ENCODE measurements around the gene ZNF644.
A peak's percentile ranks its signal among the peaks of the same experiment; 100 is the strongest.

Gene ZNF644

GRCh38 chr1:91020967-91021685 is 709 bp downstream of the ZNF644 start:
- H3K27me3 ChIP-seq (ENCODE audit: insufficient read depth, low read length) = no peaks in the 10 kb centered on the region
- no peaks in the 10 kb centered on the region for H3K9me3 ChIP-seq (ENCODE audit: insufficient read depth, low read depth, low read length)
- H3K4me1 ChIP-seq (ENCODE audit: insufficient read depth, low read length) = peaks cover 19% of the 10 kb centered on the region; the same call in 1 of the 2 replicates
- H3K36me3 ChIP-seq (ENCODE audit: insufficient read depth, low read depth, low read length) = peaks cover 36% of the 10 kb centered on the region
- peak overlapping the region; percentile 95 for H3K9ac ChIP-seq (ENCODE audit: low read depth, low read length)
- H3K27ac ChIP-seq (ENCODE audit: low read length) = peak overlapping the region; percentile 75
- peak overlapping the region; percentile 85 for H3K4me3 ChIP-seq (ENCODE audit: low read length)

- peak overlapping the region; percentile 85 for H3K4me3 ChIP-seq (ENCODE audit: low read length)
- peak overlapping the region; percentile 75 for H3K27ac ChIP-seq (ENCODE audit: low read length)
- H3K9me3 ChIP-seq (ENCODE audit: insufficient read depth, low read depth, low read length) = no peaks in the 10 kb centered on the region
- peak overlapping the region; percentile 95 for H3K9ac ChIP-seq (ENCODE audit: low read depth, low read length)
- no peaks in the 10 kb centered on the region for H3K27me3 ChIP-seq (ENCODE audit: insufficient read depth, low read length)
- H3K36me3 ChIP-seq (ENCODE audit: insufficient read depth, low read depth, low read length) = peaks cover 40% of the 10 kb centered on the region
- H3K4me1 ChIP-seq (ENCODE audit: insufficient read depth, low read length) = peaks cover 25% of the 10 kb centered on the region; the same call in 1 of the 2 replicates
Measured at GRCh38 chr1:91020486-91020885, 1.3 kb downstream of the ZNF644 start.

- H3K27ac ChIP-seq (ENCODE audit: low read length) = no peak overlapping the region
- peaks cover 37% of the 10 kb centered on the region; the same call in 1 of the 2 replicates for H3K4me1 ChIP-seq (ENCODE audit: insufficient read depth, low read length)
- peaks cover 44% of the 10 kb centered on the region for H3K36me3 ChIP-seq (ENCODE audit: insufficient read depth, low read depth, low read length)
- H3K27me3 ChIP-seq (ENCODE audit: insufficient read depth, low read length) = no peaks in the 10 kb centered on the region
- no peaks in the 10 kb centered on the region for H3K9me3 ChIP-seq (ENCODE audit: insufficient read depth, low read depth, low read length)
- no peak overlapping the region; the same call in 1 of the 2 replicates for H3K9ac ChIP-seq (ENCODE audit: low read depth, low read length)
- H3K4me3 ChIP-seq (ENCODE audit: low read length) = peak overlapping the region; percentile 85; the same call in 1 of the 2 replicates
Measured at GRCh38 chr1:91018006-91018405, 3.8 kb downstream of the ZNF644 start.

GRCh38 chr1:91015794-91016550 is 5.9 kb downstream of the ZNF644 start:
- H3K9ac ChIP-seq (ENCODE audit: low read depth, low read length) = no peak overlapping the region; the same call in 1 of the 2 replicates
- peaks cover 35% of the 10 kb centered on the region; the same call in 1 of the 2 replicates for H3K4me1 ChIP-seq (ENCODE audit: insufficient read depth, low read length)
- H3K9me3 ChIP-seq (ENCODE audit: insufficient read depth, low read depth, low read length) = no peaks in the 10 kb centered on the region
- H3K4me3 ChIP-seq (ENCODE audit: low read length) = peak overlapping the region; percentile 24
- no peak overlapping the region for H3K27ac ChIP-seq (ENCODE audit: low read length)
- H3K36me3 ChIP-seq (ENCODE audit: insufficient read depth, low read depth, low read length) = peaks cover 44% of the 10 kb centered on the region
- H3K27me3 ChIP-seq (ENCODE audit: insufficient read depth, low read length) = no peaks in the 10 kb centered on the region

GRCh38 chr1:91015358-91015780 is 6.5 kb downstream of the ZNF644 start:
- H3K9me3 ChIP-seq (ENCODE audit: insufficient read depth, low read depth, low read length) = no peaks in the 10 kb centered on the region
- peak overlapping the region; percentile 4; the same call in 1 of the 2 replicates for H3K4me3 ChIP-seq (ENCODE audit: low read length)
- peaks cover 40% of the 10 kb centered on the region; the same call in 1 of the 2 replicates for H3K4me1 ChIP-seq (ENCODE audit: insufficient read depth, low read length)
- H3K27me3 ChIP-seq (ENCODE audit: insufficient read depth, low read length) = no peaks in the 10 kb centered on the region
- H3K27ac ChIP-seq (ENCODE audit: low read length) = no peak overlapping the region
- H3K9ac ChIP-seq (ENCODE audit: low read depth, low read length) = no peak overlapping the region
- peaks cover 40% of the 10 kb centered on the region for H3K36me3 ChIP-seq (ENCODE audit: insufficient read depth, low read depth, low read length)

GRCh38 chr1:91014475-91014874 is 7.4 kb downstream of the ZNF644 start:
- Histone ChIP-seq H3K27ac (ENCODE audit: low read length) (no peak overlapping the region), H3K9ac (ENCODE audit: low read depth, low read length) (no peak overlapping the region), H3K9me3 (ENCODE audit: insufficient read depth, low read depth, low read length) (no peaks in the 10 kb centered on the region), H3K27me3 (ENCODE audit: insufficient read depth, low read length) (no peaks in the 10 kb centered on the region), H3K4me3 (ENCODE audit: low read length) (no peak overlapping the region), H3K36me3 (ENCODE audit: insufficient read depth, low read depth, low read length) (peaks cover 31% of the 10 kb centered on the region), H3K4me1 (ENCODE audit: insufficient read depth, low read length) (peaks cover 43% of the 10 kb centered on the region; the same call in 1 of the 2 replicates)

- peaks cover 47% of the 10 kb centered on the region; the same call in 1 of the 2 replicates for H3K4me1 ChIP-seq (ENCODE audit: insufficient read depth, low read length)
- H3K4me3 ChIP-seq (ENCODE audit: low read length) = no peak overlapping the region
Measured at GRCh38 chr1:91013302-91013701, 8.5 kb downstream of the ZNF644 start.

GRCh38 chr1:91012196-91012595 is 9.6 kb downstream of the ZNF644 start:
- no peak overlapping the region for H3K27ac ChIP-seq (ENCODE audit: low read length)
- H3K27me3 ChIP-seq (ENCODE audit: insufficient read depth, low read length) = no peaks in the 10 kb centered on the region
- peaks cover 51% of the 10 kb centered on the region; the same call in 1 of the 2 replicates for H3K4me1 ChIP-seq (ENCODE audit: insufficient read depth, low read length)
- no peak overlapping the region for H3K4me3 ChIP-seq (ENCODE audit: low read length)
- peaks cover 14% of the 10 kb centered on the region; the same call in 1 of the 2 replicates for H3K36me3 ChIP-seq (ENCODE audit: insufficient read depth, low read depth, low read length)
- no peak overlapping the region for H3K9ac ChIP-seq (ENCODE audit: low read depth, low read length)
- no peaks in the 10 kb centered on the region for H3K9me3 ChIP-seq (ENCODE audit: insufficient read depth, low read depth, low read length)

More at GRCh38 chr1:91013302-91013701, 8.5 kb downstream of the ZNF644 start:
- H3K9ac ChIP-seq (ENCODE audit: low read depth, low read length) = no peak overlapping the region
- H3K9me3 ChIP-seq (ENCODE audit: insufficient read depth, low read depth, low read length) = no peaks in the 10 kb centered on the region
- peaks cover 20% of the 10 kb centered on the region; the same call in 1 of the 2 replicates for H3K36me3 ChIP-seq (ENCODE audit: insufficient read depth, low read depth, low read length)
- no peaks in the 10 kb centered on the region for H3K27me3 ChIP-seq (ENCODE audit: insufficient read depth, low read length)
- no peak overlapping the region for H3K27ac ChIP-seq (ENCODE audit: low read length)

GRCh38 chr1:91011726-91012125 is 10.1 kb downstream of the ZNF644 start:
- Histone ChIP-seq H3K9me3 (ENCODE audit: insufficient read depth, low read depth, low read length) (no peaks in the 10 kb centered on the region), H3K27ac (ENCODE audit: low read length) (no peak overlapping the region), H3K4me1 (ENCODE audit: insufficient read depth, low read length) (peaks cover 51% of the 10 kb centered on the region; the same call in 1 of the 2 replicates), H3K9ac (ENCODE audit: low read depth, low read length) (no peak overlapping the region), H3K27me3 (ENCODE audit: insufficient read depth, low read length) (no peaks in the 10 kb centered on the region), H3K4me3 (ENCODE audit: low read length) (no peak overlapping the region), H3K36me3 (ENCODE audit: insufficient read depth, low read depth, low read length) (peaks cover 11% of the 10 kb centered on the region; the same call in 1 of the 2 replicates)

GRCh38 chr1:91007827-91008226 is 14.0 kb downstream of the ZNF644 start:
- Histone ChIP-seq H3K27me3 (ENCODE audit: insufficient read depth, low read length) (no peaks in the 10 kb centered on the region), H3K36me3 (ENCODE audit: insufficient read depth, low read depth, low read length) (no peaks in the 10 kb centered on the region), H3K9ac (ENCODE audit: low read depth, low read length) (no peak overlapping the region), H3K27ac (ENCODE audit: low read length) (no peak overlapping the region), H3K9me3 (ENCODE audit: insufficient read depth, low read depth, low read length) (peaks cover 7% of the 10 kb centered on the region; the same call in 1 of the 2 replicates), H3K4me3 (ENCODE audit: low read length) (0 out of 2 replicates have a peak overlapping the region, but pooled peaks have one; percentile 9), H3K4me1 (ENCODE audit: insufficient read depth, low read length) (peaks cover 33% of the 10 kb centered on the region; the same call in 1 of the 2 replicates)

- H3K27me3 ChIP-seq (ENCODE audit: insufficient read depth, low read length) = no peaks in the 10 kb centered on the region
- H3K4me3 ChIP-seq (ENCODE audit: low read length) = 0 out of 2 replicates have a peak overlapping the region, but pooled peaks have one; percentile 9
- H3K4me1 ChIP-seq (ENCODE audit: insufficient read depth, low read length) = peaks cover 33% of the 10 kb centered on the region; the same call in 1 of the 2 replicates
- H3K36me3 ChIP-seq (ENCODE audit: insufficient read depth, low read depth, low read length) = no peaks in the 10 kb centered on the region
- no peak overlapping the region for H3K9ac ChIP-seq (ENCODE audit: low read depth, low read length)
- H3K27ac ChIP-seq (ENCODE audit: low read length) = no peak overlapping the region
- H3K9me3 ChIP-seq (ENCODE audit: insufficient read depth, low read depth, low read length) = peaks cover 7% of the 10 kb centered on the region; the same call in 1 of the 2 replicates
Measured at GRCh38 chr1:91007092-91007491, 14.7 kb downstream of the ZNF644 start.
